HG03439 (cell line): ENCODE measurements around the gene ARHGEF17.

Experiments used
- ATAC-seq: cut with Tn5 transposase; IDR thresholded peaks from one replicate; pipeline ENCODE4 v1.9.1; 2021; ENCODE audit warnings: mild to moderate bottlenecking, moderate library complexity; ENCODE audit not compliant: unreplicated experiment

The ARHGEF17 gene

DNA sequence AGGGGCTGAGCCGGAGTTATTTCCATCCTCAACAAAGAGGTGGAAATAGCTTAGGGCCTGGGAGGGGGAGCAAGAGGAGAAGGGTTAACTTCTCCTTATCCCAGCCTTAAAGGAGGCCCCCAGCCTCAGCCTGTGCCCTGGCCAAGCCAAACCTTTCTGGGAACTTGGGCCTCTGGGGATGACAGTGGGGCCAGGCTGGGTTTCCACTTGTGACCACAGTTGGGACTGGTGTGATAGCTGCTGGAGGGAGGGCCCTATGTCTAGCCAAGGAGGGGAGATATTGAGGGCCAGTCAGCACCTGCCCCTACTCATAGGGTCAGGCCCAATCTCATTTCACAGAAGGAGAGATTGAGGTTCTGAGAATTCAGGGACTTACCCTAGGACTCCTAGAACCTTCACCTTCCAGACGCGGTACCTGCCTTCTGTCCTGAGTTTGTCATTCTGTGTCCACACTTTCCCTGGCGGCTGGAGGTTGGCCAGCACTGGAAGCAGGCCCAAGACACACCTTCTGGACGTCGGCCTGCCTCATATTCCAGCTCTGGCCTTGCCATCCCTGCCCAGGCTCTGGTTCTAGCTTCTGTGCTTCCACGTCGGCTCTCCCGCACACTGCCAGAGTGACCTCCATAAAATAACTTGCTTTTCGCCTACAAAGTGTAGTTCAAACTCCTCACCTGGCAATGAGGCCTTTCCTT, 71.3 kb downstream of the ARHGEF17 start:
- ATAC-seq: no peak

DNA sequence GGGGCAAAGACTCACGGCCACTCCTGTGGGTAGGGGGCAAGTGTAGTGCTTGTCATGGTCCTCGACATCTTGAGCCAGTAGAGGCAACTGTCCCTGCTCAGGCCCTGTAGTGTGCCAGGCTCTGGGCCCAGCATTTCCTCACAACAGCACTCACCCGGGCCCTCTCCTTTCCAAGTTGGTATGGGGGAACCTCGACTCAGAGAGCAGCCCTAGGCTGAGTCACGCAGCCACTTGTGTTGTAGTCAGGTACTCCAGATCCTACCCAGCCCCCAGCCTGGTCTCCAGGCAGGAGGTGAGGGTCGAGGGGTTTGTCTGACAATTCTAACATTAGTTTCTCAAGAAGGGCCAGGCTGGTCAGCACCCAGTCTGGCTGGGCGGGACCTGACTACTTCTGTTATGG, 72.3 kb downstream of the ARHGEF17 start:
- no peak for ATAC-seq

DNA sequence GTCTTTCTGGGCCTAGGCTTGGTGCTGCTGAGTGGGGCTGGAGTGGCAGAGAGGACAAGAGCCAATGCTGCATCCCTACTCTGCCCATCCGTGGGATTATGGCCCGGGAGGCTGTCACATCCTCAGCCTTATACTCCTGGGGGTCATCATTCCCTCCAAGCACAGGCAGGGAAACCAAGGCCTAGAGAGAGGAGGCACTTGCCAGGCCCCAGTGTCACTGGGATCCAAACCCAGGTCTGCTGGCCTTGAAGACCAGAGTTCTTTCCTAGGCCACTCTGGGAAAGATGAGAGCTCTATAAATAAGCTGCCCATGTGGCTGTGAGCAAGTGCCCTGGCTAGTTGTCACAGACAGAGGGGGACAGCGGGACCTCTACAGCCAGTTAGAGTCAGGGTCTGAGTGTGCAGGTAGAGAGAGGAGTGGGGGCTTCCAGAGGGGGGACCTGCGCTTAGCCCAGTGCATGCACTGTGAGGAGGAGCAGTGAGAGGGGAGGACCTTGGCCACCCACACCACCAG, 72.9 kb downstream of the ARHGEF17 start:
- no peak for ATAC-seq

DNA sequence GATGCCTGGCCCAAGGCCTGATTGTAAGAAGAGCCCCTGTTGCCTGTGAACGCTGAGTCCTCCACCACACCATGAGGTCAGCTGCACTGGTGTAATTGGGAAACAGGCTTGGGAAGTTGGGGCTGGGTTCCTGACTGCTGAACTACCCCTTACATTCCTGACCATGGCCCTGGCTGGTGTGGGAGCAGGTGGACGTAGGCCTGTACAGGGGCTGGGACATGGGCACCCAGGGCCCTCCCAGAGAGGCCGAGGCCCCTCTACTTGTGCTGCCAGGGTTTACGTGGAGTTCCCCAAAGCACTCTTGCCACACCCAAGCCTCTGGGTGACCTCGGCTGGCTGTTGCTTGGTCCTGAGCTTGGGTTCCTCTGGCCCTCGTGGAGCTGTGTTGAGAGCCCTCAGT, 73.5 kb downstream of the ARHGEF17 start:
- ATAC-seq: no peak

DNA sequence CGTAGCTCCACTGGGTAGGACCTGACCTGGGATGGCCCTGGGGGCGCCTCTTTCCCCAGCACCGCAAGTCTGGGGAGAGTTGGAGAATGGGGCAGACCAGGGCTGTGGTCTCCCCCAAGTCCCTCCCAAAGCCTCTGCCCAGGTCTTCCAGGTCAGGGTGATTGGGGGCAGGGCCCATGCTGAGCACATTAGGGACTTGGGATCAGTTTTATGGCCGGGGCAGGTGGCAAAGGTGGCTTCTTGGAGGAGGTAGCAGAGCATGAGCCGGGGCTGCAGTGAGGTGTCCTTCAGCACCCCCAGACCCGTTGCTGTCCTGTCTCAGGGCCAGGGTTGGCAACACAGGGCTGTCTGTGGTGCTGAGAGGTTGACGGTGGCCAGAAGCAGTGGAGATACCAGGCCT, 74.1 kb downstream of the ARHGEF17 start:
- ATAC-seq: no peak

DNA sequence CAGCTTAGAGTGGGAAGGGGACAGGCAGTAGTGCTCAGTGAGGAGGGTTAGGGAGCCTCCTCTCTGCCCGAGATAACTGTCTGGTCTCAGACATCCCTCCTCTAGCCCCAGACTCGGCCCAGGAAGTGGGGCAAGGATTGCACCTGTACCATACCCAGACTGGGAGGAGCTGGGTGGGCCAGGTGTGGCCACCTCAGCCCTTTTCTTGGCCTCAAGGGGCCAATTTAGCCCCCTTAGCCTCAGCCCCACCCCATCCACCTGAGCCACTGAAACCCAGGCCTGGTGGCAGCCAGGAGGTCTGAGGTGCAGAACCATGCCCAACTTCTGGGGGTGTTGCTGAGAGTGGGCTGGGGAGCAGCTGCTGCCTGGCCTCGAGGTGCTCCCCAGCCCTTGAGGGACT, 74.7 kb downstream of the ARHGEF17 start:
- no peak for ATAC-seq

DNA sequence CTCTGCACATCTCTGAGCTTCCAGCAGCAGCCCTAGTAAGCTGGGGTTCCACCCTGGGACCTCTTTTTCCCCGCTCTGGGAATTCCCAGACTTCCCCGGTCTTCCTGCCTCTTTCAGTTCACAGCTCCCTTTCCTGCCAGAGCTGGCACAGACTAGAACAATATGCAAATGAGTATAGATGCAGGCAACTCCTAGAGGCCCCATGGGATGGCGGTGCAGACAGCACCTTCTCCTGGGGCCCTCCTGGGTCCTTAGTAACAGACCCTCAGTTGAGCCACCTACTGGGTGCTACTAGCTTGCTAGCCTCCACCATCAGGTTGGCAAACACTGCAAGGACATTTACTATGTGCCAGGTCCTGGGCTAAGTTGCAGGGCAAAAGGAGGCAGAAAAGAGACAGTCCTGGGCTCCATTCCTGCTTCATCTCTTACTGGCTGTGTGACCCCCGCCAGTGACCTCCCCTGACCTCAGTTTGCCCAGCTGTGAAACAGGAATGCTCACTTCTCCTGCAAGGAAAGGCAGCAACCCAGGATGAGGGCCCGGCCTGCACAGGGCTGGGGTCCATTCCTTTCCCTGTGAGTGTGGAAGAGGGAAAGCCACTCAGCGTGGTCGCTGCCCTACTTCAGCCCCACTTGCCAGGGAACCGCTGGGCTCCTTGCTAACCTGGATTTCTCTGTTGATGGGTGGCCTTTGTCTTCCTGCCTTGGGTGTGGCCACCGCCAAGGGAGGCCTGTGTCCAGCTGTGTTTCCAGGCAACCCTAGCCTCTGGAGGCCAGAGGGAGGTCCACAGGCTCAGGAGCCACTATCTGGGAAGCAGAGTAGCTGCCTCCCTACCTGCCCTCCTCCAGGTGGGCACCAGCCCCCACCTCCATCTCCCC, 75.4 kb downstream of the ARHGEF17 start:
- no peak for ATAC-seq

DNA sequence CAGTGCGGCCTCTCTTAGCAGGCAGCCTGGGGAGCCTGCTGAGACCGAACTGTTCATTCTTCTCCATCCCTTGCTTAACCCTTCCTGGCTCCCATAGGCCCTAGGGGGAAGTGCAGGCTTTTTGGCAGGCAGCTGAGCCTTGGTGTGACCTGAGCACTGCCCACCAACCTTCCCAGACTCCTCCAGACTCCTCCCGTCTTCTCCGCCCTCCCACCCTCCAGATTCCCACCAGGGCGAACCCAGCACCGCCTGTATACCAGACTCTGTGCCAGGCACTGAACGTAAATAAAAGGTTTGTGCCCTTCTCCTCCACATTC, 76.0 kb downstream of the ARHGEF17 start:
- no peak for ATAC-seq

DNA sequence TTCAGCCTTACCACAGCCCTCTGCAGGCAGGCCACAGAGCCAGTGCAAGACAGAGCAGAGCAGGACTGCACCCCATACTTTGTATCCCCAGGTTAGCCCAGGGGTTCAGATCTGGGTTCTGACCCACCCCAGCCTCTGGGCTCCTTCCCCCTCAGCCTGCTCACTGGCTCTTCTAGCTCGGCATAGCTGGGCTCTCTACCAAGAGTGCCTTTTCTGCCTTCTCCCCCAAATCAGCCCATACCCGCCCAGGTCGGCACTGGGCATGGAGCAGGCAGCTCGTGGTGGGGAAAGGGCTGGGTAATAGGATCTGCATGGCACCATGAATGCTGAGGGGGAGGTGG, 76.4 kb downstream of the ARHGEF17 start:
- ATAC-seq: no peak

DNA sequence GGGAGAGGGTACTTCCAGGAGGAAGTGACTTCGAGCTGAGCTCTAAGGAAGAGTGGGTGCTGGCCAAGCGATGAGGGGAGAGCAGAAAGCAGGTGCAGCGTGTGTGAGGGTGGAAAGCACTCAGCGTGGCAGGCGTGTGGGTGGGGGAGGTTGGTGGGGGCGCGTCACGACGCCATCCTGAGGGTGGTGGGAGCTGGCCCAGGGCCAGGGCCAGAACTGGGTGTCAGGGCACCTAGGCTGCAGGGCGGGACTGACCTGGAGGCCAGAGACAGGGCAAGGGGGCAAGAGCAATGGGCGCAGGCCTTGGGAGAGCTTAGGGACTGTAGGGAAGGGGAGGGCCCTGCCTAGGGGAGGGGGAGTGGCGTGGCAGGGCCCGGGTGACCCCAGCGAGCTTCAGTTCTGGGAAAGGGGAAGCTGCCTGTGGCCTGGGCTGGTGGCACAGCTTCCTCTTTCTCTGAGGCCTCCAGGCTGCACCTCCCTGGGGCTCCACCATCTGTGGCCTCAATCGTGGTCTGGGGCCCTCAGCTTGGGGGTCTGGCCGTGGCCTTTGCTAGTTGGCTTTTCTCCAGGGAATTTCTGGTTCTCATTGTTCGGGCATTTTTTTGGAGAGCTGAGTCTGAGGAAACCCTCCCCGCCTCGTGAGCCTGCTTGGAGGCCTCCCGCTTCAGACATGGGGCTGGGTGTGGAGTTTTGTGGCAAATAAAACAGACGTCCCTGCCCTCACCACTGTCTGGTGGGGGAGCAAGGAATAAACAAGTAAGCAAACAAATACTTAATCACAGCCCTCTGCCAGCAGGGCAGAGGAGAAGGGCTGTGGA, 77.0 kb downstream of the ARHGEF17 start:
- ATAC-seq: peak; percentile 38

DNA sequence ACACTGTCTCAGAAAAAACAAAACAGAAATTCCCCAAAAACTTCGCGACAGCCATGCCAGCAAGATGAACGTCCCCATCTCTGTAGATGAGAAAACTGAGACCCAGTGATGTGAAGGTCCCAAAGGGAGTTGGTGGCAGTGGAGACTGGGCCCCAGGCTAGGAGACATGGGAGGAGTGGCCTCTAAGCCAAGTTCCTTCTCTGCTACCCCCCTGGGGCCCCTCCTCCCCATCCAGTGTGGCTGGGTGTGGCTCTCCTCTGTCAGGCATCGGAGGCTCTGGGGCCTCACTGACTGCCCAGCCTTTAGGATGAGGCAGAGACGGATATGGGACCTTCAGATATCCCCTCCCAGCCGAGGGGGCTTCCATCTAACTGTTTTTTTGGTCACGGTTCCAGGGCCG, 77.9 kb downstream of the ARHGEF17 start:
- ATAC-seq: no peak

DNA sequence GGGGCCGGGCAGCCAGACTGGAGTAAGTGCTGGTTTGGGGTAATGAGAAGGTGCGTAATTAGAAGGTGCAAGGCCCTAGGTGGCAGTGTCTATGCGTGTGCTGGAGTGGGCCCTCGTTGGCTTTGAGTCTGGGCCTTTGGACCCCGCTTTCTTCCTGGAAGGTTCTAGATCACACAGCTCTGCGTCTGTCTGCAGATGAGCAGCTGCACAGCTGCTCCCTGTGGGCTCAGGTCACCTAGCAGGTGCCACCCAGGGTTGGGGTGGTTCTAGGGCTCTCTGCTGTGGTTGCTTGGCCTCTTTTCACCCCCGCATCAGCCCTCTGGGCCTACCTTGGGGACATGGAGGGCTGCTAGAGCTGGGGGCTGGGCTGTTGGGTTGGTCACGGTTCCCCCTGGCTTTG, 78.5 kb downstream of the ARHGEF17 start:
- no peak for ATAC-seq

DNA sequence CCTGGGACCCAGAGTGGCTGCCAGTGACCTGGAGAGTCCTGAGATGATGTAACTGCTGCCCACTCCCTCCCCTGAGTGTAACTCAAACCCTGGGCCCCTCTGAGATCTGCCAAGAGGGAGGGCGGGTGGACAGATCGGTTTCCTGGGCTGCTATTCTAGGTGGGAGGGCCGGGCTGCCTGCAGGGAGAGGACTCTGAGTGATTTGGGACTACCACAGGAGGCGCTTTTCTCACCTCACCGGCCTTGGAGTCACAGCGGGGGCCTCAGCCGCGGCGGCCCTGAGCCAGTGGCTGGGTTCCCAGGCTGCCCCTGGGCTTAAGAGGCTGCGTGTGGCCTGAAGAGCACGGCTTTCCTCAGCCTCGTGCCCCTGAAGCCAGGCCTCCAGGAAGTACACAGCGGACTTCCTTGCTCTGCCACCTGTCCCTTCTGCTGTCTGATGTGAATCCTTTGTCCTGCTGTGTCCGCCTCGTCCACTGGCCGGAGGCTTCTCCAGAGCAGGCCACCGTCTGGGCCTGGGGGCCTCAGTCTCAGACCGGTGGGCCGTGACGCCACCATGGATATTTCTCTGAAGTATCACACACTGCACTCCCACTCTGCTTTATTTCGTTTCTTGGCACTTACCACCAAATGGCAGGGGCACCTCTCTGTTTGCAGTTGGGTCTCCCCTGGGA, 79.7 kb downstream of the ARHGEF17 start:
- ATAC-seq: no peak

DNA sequence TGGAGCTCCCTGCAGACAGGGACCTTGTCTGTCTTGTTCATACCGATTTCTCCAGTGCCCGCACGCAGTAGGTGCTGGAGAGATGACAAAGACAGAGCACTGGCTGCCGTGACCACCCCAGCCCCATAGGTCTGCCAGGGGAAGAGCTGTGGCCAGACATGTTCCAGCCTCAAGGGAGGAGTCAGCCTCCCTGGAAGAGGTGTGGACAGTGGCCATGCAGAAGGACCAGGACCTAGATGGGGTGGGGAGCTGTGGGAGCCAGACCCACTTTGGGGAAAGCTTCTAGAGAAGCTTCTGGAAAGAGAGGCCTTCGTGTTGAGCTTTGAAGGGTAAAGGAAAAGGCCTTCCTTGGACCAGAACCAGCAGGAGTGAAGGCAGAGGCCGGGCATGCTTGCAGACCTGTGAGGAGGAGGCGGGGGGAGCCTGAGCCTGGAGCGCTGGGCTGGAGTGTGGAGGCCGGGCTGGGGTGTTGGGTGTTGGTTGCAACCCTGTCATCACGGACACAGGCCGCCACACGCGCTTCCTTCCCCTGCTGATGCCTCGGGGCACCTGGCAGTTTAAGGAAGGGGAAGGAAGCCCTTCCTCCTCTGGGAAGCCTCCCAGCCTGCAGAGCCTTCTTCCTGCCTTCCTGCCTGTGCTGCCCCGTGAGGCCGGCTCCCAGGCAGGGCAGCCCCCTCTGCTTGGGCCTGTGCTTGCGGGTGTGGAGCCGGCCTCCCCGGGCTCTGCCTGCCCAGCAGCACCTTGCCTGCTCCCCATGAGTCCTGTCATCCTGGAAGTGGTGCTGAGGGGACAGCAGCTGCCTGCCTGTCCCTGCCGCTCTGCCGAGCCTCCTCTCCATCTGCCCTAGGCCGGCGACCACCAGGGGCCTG, 80.4 kb downstream of the ARHGEF17 start:
- ATAC-seq: no peak

DNA sequence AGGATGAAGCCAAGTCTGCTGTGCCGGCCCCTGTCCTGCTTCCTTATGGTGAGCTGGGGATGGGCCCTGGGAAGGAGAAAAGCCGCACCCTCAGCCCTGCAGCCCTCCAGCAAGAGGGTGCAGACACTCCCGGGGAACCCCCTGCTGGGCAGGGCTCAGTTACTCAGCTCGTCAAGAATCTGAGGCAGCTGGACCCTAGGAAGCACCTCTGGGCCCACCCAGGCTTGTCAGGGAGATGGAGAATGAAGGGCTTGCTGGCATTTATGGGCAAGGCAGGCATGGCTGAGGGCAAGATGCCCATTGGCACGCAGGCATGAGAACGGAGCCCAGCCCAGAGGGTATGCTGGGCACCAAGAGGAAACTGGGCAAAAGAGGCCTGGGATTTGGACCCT, 81.1 kb downstream of the ARHGEF17 start:
- no peak for ATAC-seq

DNA sequence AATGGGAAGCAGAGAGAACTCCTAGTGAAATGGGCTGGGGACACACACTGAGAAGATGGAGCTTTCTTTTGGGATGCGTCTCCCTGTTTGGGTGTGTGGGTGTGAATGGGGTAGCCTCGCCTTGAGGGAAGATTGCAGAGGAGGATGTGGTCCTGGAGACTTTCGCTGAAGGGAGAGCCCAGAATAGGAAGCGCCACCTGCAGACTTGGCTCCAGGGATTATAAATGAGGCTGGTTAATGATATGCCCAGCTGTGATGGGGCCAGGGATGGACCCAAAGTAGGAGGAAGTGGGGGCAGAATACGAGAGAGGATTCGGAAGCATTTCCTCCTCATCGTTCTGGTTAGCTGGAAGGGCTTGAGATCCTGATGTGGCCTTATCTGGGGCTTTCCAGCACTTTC, 81.8 kb downstream of the ARHGEF17 start:
- ATAC-seq: no peak

DNA sequence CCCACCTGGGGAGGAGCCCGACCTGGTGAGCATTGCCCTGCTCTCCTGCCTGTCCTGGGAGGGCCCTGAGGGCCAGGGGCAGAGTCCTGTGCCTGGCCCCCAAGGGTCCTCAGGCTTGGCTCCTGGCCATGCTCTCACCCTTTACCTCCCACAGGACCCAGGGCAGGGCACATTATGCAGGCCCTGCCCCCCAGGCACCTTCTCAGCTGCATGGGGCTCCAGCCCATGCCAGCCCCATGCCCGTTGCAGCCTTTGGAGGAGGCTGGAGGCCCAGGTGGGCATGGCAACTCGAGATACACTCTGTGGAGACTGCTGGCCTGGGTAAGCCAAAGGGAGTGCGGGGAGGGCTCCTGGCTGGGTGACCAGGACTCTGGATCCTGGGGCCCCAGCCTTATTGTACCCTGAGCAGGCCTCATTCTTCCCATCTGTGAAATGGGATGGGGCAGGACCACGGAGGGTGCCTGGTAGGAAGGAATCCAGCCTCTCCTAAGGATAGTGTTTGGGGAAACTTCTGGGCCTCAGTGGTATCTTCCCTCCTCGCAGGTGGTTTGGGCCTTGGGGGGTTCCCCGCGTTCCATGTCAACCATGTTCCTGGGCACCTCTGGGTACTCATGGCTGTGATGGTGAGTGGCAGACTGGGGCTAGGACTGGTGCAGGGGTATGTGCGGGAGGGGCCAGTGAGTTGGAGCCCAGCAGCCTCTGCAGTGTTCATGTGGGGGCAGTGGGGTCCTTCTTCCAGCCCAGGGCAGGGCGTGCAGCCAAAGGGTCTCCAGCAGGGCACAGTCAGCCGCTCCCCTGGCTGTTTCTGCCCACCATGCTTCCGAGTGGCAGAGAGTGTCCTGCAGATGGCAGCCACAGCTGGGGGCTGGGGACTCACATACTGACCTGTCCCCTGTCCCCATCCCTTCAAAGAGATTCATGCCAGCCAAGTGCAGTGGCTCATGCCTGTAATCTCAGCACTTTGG, 82.8 kb downstream of the ARHGEF17 start:
- no peak for ATAC-seq

DNA sequence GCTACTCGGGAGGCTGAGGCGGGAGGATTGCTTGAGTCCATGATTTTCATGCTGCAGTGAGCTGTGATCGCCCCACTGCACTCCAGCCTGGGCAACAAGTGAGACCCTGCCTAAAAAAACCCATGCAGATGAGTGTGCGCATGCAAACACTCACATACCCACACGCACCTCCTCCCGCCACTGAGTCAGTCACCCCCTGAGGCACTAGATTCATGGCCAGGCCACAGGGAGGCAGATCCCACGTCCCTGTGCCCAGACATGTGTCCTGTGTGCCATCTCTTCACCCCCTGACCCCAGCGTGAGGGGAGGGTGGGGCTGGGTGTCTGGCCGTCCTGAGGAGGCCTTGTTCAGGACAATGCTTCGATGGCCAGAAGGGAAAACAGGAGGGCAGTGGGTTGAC, 83.6 kb downstream of the ARHGEF17 start:
- ATAC-seq: no peak
